B cell (primary cell): Measurements from ENCODE around the gene MRPL23. TPM values are rescaled to one million over a fixed set of nuclear protein-coding genes. Genes with fewer than 3 reads are reported as not detected.

Experiments used
- ATAC-seq: fragments of 200-7000 bp; cut with Tn5 transposase; one replicate; pipeline ENCODE4 v1.10.0; 2021; ENCODE audit warnings: low read depth, mild to moderate bottlenecking, moderate number of reproducible peaks, moderate library complexity
- CTCF ChIA-PET: fragments of 350-600 bp; sonication (Branson Sonifier 250); formaldehyde crosslinking; loops from one replicate; lab custom pipeline; 2021; ENCODE audit warnings: antibody characterized with exemption, inconsistent platforms; lab: Charles Lee
- POLR2A ChIA-PET: fragments of 350-600 bp; sonication (Branson Sonifier 250); formaldehyde crosslinking; loops from one replicate; lab custom pipeline; 2021; ENCODE audit warnings: antibody characterized with exemption; lab: Charles Lee
- DNase-seq: peaks from one replicate; pipeline ENCODE4 v3.0.0; 2013
- H2AFZ ChIP-seq: 2 replicates; pipeline ENCODE4 v1.6.1; 2012; ENCODE audit warnings: mild to moderate bottlenecking, low read depth, low read length; ENCODE audit not compliant: insufficient read depth, poor library complexity, severe bottlenecking
- H3K27ac ChIP-seq, 2 donors: 1 replicate in 1 of 2; 2 replicates in 1 of 2; pipeline ENCODE4 v1.5.1; 2012 to 2013; ENCODE audit warnings: low read length in 2 of 2, mild to moderate bottlenecking in 2 of 2, moderate library complexity in 1 of 2
- H3K27me3 ChIP-seq, 4 experiments: fragments of 200-600 bp in 1 of 4; sonication (generic) in 1 of 4; replicated peaks in 1 of 4; 1 replicate in 2 of 4; 2 replicates in 2 of 4; pipeline versions ENCODE4 v1.6.1 to v1.7.0; 2013 to 2016; ENCODE audit warnings: low read length in 3 of 4, mild to moderate bottlenecking in 2 of 4, mixed read lengths in 1 of 4, moderate library complexity in 1 of 4; ENCODE audit not compliant: insufficient read depth in 4 of 4, control insufficient read depth in 3 of 4; ENCODE audit errors: control extremely low read depth in 1 of 4
- H3K36me3 ChIP-seq, 2 experiments: replicated peaks in 1 of 2; 1 replicate in 1 of 2; 2 replicates in 1 of 2; pipeline versions ENCODE4 v1.6.1 to v1.7.1; 2013; ENCODE audit warnings: low read length in 1 of 2; ENCODE audit not compliant: insufficient read depth in 2 of 2, control insufficient read depth in 1 of 2; ENCODE audit errors: control extremely low read depth in 1 of 2, extremely low read depth in 1 of 2
- H3K4me1 ChIP-seq, 2 donors: fragments of 200-600 bp in 1 of 2; sonication (generic) in 1 of 2; 1 replicate in 1 of 2; 2 replicates in 1 of 2; pipeline versions ENCODE4 v1.5.1 to v1.6.1; 2013 to 2017; ENCODE audit warnings: low read length in 2 of 2; ENCODE audit not compliant: control insufficient read depth in 2 of 2, insufficient read depth in 2 of 2
- H3K4me2 ChIP-seq: replicated peaks from 2 replicates; pipeline ENCODE3; 2012; ENCODE audit warnings: mild to moderate bottlenecking, low read depth, low read length; ENCODE audit not compliant: poor library complexity, severe bottlenecking
- H3K4me3 ChIP-seq, 5 experiments: fragments of 200-600 bp in 1 of 5; sonication (generic) in 1 of 5; 1 replicate in 3 of 5; 2 replicates in 2 of 5; pipeline versions ENCODE4 v1.5.1 to v1.7.0; 2011 to 2016; ENCODE audit warnings: low read length in 4 of 5, mild to moderate bottlenecking in 4 of 5, low read depth in 2 of 5, control low read depth in 1 of 5, moderate library complexity in 1 of 5; ENCODE audit not compliant: insufficient read depth in 1 of 5; ENCODE audit errors: control extremely low read depth in 1 of 5, extremely low read depth in 1 of 5
- H3K79me2 ChIP-seq: fragments of 200-600 bp; sonication (generic); one replicate; pipeline ENCODE4 v1.6.0; 2016; ENCODE audit warnings: low read length; ENCODE audit not compliant: control insufficient read depth, insufficient read depth
- H3K9ac ChIP-seq: fragments of 200-600 bp; sonication (generic); 2 replicates; pipeline ENCODE4 v1.6.1; 2017; ENCODE audit warnings: mild to moderate bottlenecking, low read length, moderate library complexity
- H3K9me3 ChIP-seq, 3 donors: one replicate each; pipeline versions ENCODE4 v1.6.1 to v1.7.1; 2013; ENCODE audit warnings: low read length in 2 of 3; ENCODE audit not compliant: control insufficient read depth in 2 of 3, insufficient read depth in 1 of 3; ENCODE audit errors: control extremely low read depth in 1 of 3
- H4K20me1 ChIP-seq: 2 replicates; pipeline ENCODE4 v1.6.0; 2012; ENCODE audit warnings: mild to moderate bottlenecking, low read length; ENCODE audit not compliant: insufficient read depth, control insufficient read depth, poor library complexity, severe bottlenecking
- H3K27ac Mint-ChIP-seq: one replicate; pipeline ENCODE4 v1.8.0; 2021; ENCODE audit warnings: mixed read lengths
- H3K27me3 Mint-ChIP-seq: one replicate; pipeline ENCODE4 v1.8.0; 2021; ENCODE audit warnings: mixed read lengths
- H3K4me1 Mint-ChIP-seq: one replicate; pipeline ENCODE4 v1.8.0; 2021; ENCODE audit warnings: mixed read lengths
- H3K4me3 Mint-ChIP-seq: one replicate; pipeline ENCODE4 v1.8.0; 2021; ENCODE audit warnings: mixed read lengths
- H3K9me3 Mint-ChIP-seq: one replicate; pipeline ENCODE4 v1.8.0; 2022; ENCODE audit warnings: mixed read lengths; ENCODE audit not compliant: insufficient read depth
- CTCF ChIP-seq: fragments of 200-600 bp; IDR thresholded peaks from one replicate; pipeline ENCODE4 v1.8.0; 2022; ENCODE audit warnings: antibody characterized with exemption, mild to moderate bottlenecking
- EZH2 ChIP-seq: IDR thresholded peaks from 2 replicates; pipeline ENCODE4 v1.6.1; 2012; ENCODE audit warnings: borderline replicate concordance, low read depth, mild to moderate bottlenecking, moderate library complexity, low read length; ENCODE audit not compliant: insufficient read depth, poor library complexity, severe bottlenecking
- WGBS: methylation state at CpG from one replicate; pipeline ENCODE4 v1.1.5; 2013; ENCODE audit warnings: missing lambda C conversion rate; ENCODE audit not compliant: insufficient coverage; 5-methylcytosine and 5-hydroxymethylcytosine counted together
- intact Hi-C: fragments of 100-400 bp; cut with micrococcal nuclease; formaldehyde crosslinking; loops from one replicate; pipeline ENCODE4 v1.10.0; 2022
- polyA plus RNA-seq: library from polyadenylated mRNA; depleted of rRNA; stranded (reverse); fragments of >200 nt; gene quantifications from 2 replicates; pipeline ENCODE4 v1.2.3, GENCODE V29; 2012
- total RNA-seq, 2 donors: library from RNA; stranded (reverse); fragments of 120-200 nt in 1 of 2; gene quantifications; 1 replicate in 1 of 2; 2 replicates in 1 of 2; pipeline versions ENCODE4 v1.2.3 to v1.2.4, GENCODE V29; 2013 to 2022

Gene MRPL23
- total and polyA plus RNA-seq, 2 donors (not counting 1 experiment from before 2014, with no cell fraction given) = 47.8 to 63.2 TPM

DNA sequence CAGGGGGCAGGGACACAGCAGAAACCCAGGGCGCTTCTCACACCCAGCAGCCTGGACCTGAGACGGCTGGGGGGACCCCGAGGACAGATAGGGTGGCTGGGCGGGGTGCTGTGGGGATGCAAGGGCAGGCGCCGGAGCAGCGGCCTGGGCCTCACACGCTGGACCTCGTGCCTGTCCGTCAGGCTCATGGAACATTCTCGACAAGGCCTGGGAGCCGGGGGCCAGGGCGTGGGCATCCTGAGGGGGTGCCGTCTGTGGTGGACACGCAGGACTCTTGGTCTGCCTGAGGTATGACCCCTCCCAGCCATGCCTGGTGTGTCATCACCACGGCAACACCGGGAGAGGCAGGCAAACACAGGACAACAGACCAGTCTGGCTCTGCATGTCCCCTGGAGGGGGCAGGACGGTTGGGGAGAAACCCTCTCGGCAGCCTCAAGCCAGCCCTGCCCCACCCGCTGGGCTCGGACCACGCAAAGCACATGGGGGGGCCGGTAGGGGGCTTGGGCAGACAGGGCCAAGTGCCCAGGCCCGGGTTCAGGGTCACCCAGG, 21.4 kb downstream of the MRPL23 start:
- Histone ChIP-seq H3K4me3 (no peak overlapping the region), H3K4me2 (no peak overlapping the region), H3K9ac (no peak overlapping the region), H3K9me3 (no peaks in the 10 kb centered on the region), H4K20me1 (no peaks in the 10 kb centered on the region), H3K4me1 (no peaks in the 10 kb centered on the region), H3K79me2 (no peaks in the 10 kb centered on the region), H3K36me3 (no peaks in the 10 kb centered on the region), H2AFZ (no peak overlapping the region), H3K27me3 (no peaks in the 10 kb centered on the region), H3K27ac (no peak overlapping the region)
- intact Hi-C loops = no loop called here
- ChIA-PET POLR2A (no interaction called here), CTCF (no interaction called here)
- H3K27me3 Mint-ChIP-seq = no peaks in the 10 kb centered on the region
- no peaks in the 10 kb centered on the region for H3K4me1 Mint-ChIP-seq
- WGBS = no CpG with 5 or more reads among the region's 24 CpGs
- no peaks in the 10 kb centered on the region for H3K9me3 Mint-ChIP-seq
- H3K27ac Mint-ChIP-seq = no peak overlapping the region
- H3K4me3 Mint-ChIP-seq = no peak overlapping the region
- ATAC-seq (no peak), DNase-seq (no peak)
- no peak for TF ChIP-seq CTCF
- TF ChIP-seq EZH2 = no peak

- intact Hi-C loops = no loop called here
Measured at GRCh38 chr11:1969035-1969434, 21.9 kb downstream of the MRPL23 start.

More at GRCh38 chr11:1969035-1969434, 21.9 kb downstream of the MRPL23 start:
- H4K20me1 ChIP-seq = no peaks in the 10 kb centered on the region
- no peaks in the 10 kb centered on the region for H3K4me1 ChIP-seq
- no peaks in the 10 kb centered on the region for H3K79me2 ChIP-seq
- TF ChIP-seq CTCF = no peak
- DNase-seq (no peak), ATAC-seq (no peak)
- Mint-ChIP-seq H3K27ac (no peak overlapping the region), H3K9me3 (no peaks in the 10 kb centered on the region), H3K4me3 (no peak overlapping the region), H3K27me3 (no peaks in the 10 kb centered on the region), H3K4me1 (no peaks in the 10 kb centered on the region)
- H3K9me3 ChIP-seq = no peaks in the 10 kb centered on the region
- H3K27ac ChIP-seq = no peak overlapping the region
- CTCF ChIA-PET = no interaction called here
- H3K4me3 ChIP-seq = no peak overlapping the region
- no peak overlapping the region for H3K4me2 ChIP-seq
- H3K9ac ChIP-seq = no peak overlapping the region
- no peak overlapping the region for H2AFZ ChIP-seq
- no peaks in the 10 kb centered on the region for H3K36me3 ChIP-seq
- POLR2A ChIA-PET = no interaction called here
- no CpG with 5 or more reads among the region's 21 CpGs for WGBS
- H3K27me3 ChIP-seq = no peaks in the 10 kb centered on the region
